ENCODE measurements around the gene GAL3ST2. TPM values are rescaled to one million over a fixed set of nuclear protein-coding genes. Genes with fewer than 3 reads are reported as not detected.

The GAL3ST2 gene
- total RNA-seq, 1 donor from 2014 or later, result not detected

- H3K79me2 ChIP-seq (ENCODE audit: insufficient read depth, low read length), result no peaks in the 10 kb centered on the region
- no peak overlapping the region for H3K4me2 ChIP-seq (ENCODE audit: low read length)
- H3K27ac ChIP-seq (ENCODE audit: low read depth, low read length), result no peak overlapping the region
- Mint-ChIP-seq H3K9me3 (ENCODE audit: unreplicated experiment) (peaks cover 2% of the 10 kb centered on the region), H3K27me3 (ENCODE audit: low read depth, unreplicated experiment) (peaks cover 3% of the 10 kb centered on the region), H3K4me1 (ENCODE audit: low read depth, unreplicated experiment) (no peaks in the 10 kb centered on the region), H3K36me3 (ENCODE audit: low read depth, unreplicated experiment) (peaks cover 30% of the 10 kb centered on the region), H3K27ac (ENCODE audit: unreplicated experiment) (no peak overlapping the region), H3K4me3 (ENCODE audit: unreplicated experiment) (no peak overlapping the region)
- H3K9me3 ChIP-seq (ENCODE audit: insufficient read depth, low read depth, low read length), result no peaks in the 10 kb centered on the region
- H2AFZ ChIP-seq (ENCODE audit: low read depth, low read length), result no peak overlapping the region
- DNase-seq (ENCODE audit: low read depth) (no peak), FAIRE-seq (no peak)
- no peaks in the 10 kb centered on the region for H4K20me1 ChIP-seq (ENCODE audit: insufficient read depth, low read length)
- no peak overlapping the region for H3K4me3 ChIP-seq (ENCODE audit: insufficient read depth, low read depth, low read length)
- no peak for TF ChIP-seq EZH2 (IDR thresholded peaks at IDR 0.05; ENCODE audit: insufficient read depth, low read length)
- no peak for TF ChIP-seq CTCF (IDR thresholded peaks at IDR 0.05; ENCODE audit: insufficient read depth, low read depth, low read length)
- no peaks in the 10 kb centered on the region for H3K4me1 ChIP-seq (ENCODE audit: insufficient read depth, low read length)
- H3K9ac ChIP-seq (ENCODE audit: low read length), result no peak overlapping the region
- H3K36me3 ChIP-seq (ENCODE audit: insufficient read depth, low read length), result no peaks in the 10 kb centered on the region
- H3K27me3 ChIP-seq (ENCODE audit: insufficient read depth, low read length), result no peaks in the 10 kb centered on the region
Observed at GRCh38 chr2:241751776-241752175, 24.8 kb upstream of the GAL3ST2 start.

- peaks cover 3% of the 10 kb centered on the region for H3K27me3 Mint-ChIP-seq (ENCODE audit: low read depth, unreplicated experiment)
- H3K9me3 ChIP-seq (ENCODE audit: insufficient read depth, low read depth, low read length), result no peaks in the 10 kb centered on the region
- H3K4me2 ChIP-seq (ENCODE audit: low read length), result no peak overlapping the region
- no peaks in the 10 kb centered on the region for H3K27me3 ChIP-seq (ENCODE audit: insufficient read depth, low read length)
- H4K20me1 ChIP-seq (ENCODE audit: insufficient read depth, low read length), result no peaks in the 10 kb centered on the region
- no peak overlapping the region for H3K27ac Mint-ChIP-seq (ENCODE audit: unreplicated experiment)
- H3K27ac ChIP-seq (ENCODE audit: low read depth, low read length), result no peak overlapping the region
- no peaks in the 10 kb centered on the region for H3K4me1 Mint-ChIP-seq (ENCODE audit: low read depth, unreplicated experiment)
- H3K9ac ChIP-seq (ENCODE audit: low read length), result no peak overlapping the region
- H3K4me3 Mint-ChIP-seq (ENCODE audit: unreplicated experiment), result no peak overlapping the region
- no peaks in the 10 kb centered on the region for H3K36me3 ChIP-seq (ENCODE audit: insufficient read depth, low read length)
- FAIRE-seq (no peak), DNase-seq (ENCODE audit: low read depth) (no peak)
- TF ChIP-seq CTCF (IDR thresholded peaks at IDR 0.05; ENCODE audit: insufficient read depth, low read depth, low read length), result no peak
- TF ChIP-seq EZH2 (IDR thresholded peaks at IDR 0.05; ENCODE audit: insufficient read depth, low read length), result no peak
- H3K4me1 ChIP-seq (ENCODE audit: insufficient read depth, low read length), result no peaks in the 10 kb centered on the region
- no peaks in the 10 kb centered on the region for H3K79me2 ChIP-seq (ENCODE audit: insufficient read depth, low read length)
- peaks cover 2% of the 10 kb centered on the region for H3K9me3 Mint-ChIP-seq (ENCODE audit: unreplicated experiment)
- peaks cover 27% of the 10 kb centered on the region for H3K36me3 Mint-ChIP-seq (ENCODE audit: low read depth, unreplicated experiment)
- H3K4me3 ChIP-seq (ENCODE audit: insufficient read depth, low read depth, low read length), result no peak overlapping the region
- H2AFZ ChIP-seq (ENCODE audit: low read depth, low read length), result no peak overlapping the region
Observed at GRCh38 chr2:241752253-241752652, 24.4 kb upstream of the GAL3ST2 start.

GRCh38 chr2:241752689-241753276, 23.8 kb upstream of the GAL3ST2 start:
- no peaks in the 10 kb centered on the region for H3K79me2 ChIP-seq (ENCODE audit: insufficient read depth, low read length)
- H3K4me1 Mint-ChIP-seq (ENCODE audit: low read depth, unreplicated experiment), result no peaks in the 10 kb centered on the region
- H3K9ac ChIP-seq (ENCODE audit: low read length), result no peak overlapping the region
- H3K4me3 Mint-ChIP-seq (ENCODE audit: unreplicated experiment), result no peak overlapping the region
- peaks cover 26% of the 10 kb centered on the region for H3K36me3 Mint-ChIP-seq (ENCODE audit: low read depth, unreplicated experiment)
- peaks cover 3% of the 10 kb centered on the region for H3K27me3 Mint-ChIP-seq (ENCODE audit: low read depth, unreplicated experiment)
- no peaks in the 10 kb centered on the region for H3K27me3 ChIP-seq (ENCODE audit: insufficient read depth, low read length)
- no peak overlapping the region for H3K4me3 ChIP-seq (ENCODE audit: insufficient read depth, low read depth, low read length)
- H3K4me1 ChIP-seq (ENCODE audit: insufficient read depth, low read length), result no peaks in the 10 kb centered on the region
- no peaks in the 10 kb centered on the region for H4K20me1 ChIP-seq (ENCODE audit: insufficient read depth, low read length)
- FAIRE-seq (no peak), DNase-seq (ENCODE audit: low read depth) (no peak)
- H3K4me2 ChIP-seq (ENCODE audit: low read length), result no peak overlapping the region
- no peak overlapping the region for H3K27ac Mint-ChIP-seq (ENCODE audit: unreplicated experiment)
- TF ChIP-seq EZH2 (IDR thresholded peaks at IDR 0.05; ENCODE audit: insufficient read depth, low read length), result no peak
- H3K27ac ChIP-seq (ENCODE audit: low read depth, low read length), result no peak overlapping the region
- peaks cover 2% of the 10 kb centered on the region for H3K9me3 Mint-ChIP-seq (ENCODE audit: unreplicated experiment)
- H3K9me3 ChIP-seq (ENCODE audit: insufficient read depth, low read depth, low read length), result no peaks in the 10 kb centered on the region
- H2AFZ ChIP-seq (ENCODE audit: low read depth, low read length), result no peak overlapping the region
- H3K36me3 ChIP-seq (ENCODE audit: insufficient read depth, low read length), result no peaks in the 10 kb centered on the region
